GM21381 (cell line): ENCODE results near the gene SLC22A13.

Experiments
- ATAC-seq: cut with Tn5 transposase; IDR thresholded peaks from one replicate; pipeline ENCODE4 v1.9.1; 2021; ENCODE audit warnings: mild to moderate bottlenecking, moderate library complexity; ENCODE audit not compliant: unreplicated experiment

The SLC22A13 gene

DNA sequence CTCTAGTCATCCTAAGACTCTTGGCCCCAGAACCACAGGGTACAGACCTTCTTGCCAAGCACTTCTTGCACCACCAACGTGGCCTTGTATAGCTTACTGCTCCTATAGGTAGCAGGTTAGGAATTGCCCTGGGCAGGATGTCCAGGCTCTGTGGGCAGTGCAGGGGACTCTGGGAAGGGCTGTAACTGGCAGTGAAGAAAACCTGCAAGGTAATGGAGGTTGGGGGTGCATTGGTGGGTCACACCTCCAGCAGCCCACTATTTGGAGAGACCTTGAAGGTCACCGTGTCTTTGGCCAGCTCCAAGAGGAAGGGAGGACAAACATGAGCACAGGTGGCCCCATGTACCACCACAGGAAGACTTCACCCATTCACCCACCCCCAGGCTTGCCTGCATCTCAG lies 59.6 kb downstream of the SLC22A13 start:
- ATAC-seq = no peak

DNA sequence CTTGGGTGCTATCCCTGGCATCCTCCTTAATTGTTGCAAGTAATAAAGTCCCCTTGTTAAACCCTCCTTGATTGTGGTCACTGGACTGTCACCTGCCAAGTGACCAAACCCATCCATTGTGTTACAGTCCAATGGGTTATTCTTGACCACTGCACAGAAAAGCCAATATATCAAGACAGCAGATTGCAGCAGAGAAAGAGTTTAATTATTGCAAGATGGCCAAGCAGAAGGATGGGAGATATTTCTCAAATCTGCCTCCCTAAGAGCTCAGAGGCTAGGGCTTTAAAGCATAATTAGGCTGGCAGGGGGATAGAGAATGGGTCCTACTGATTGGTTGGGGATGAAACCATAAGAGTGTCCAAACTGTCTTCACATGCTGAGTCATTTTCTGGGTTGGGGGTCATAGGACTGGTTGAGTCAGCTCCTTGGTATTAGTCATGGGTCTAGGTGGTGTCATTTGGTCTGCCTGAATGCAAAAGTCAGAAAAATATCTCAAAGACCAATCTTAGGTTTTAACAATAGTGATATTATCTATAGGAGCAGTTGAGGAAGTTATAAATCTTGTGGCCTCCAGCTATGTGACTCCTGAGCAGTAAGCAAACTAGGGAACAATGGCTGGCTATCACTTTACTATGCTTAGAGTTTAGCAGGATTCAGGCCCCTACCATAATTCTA lies 61.9 kb downstream of the SLC22A13 start:
- no peak for ATAC-seq
